ENCODE measurements around the gene EP400. TPM values are rescaled to one million over a fixed set of nuclear protein-coding genes. Genes with fewer than 3 reads are reported as not detected.

The EP400 gene
- total RNA-seq, 1 experiment from 2014 or later, result 61.7 TPM

- DNase-seq, result peak; percentile 68
- Histone ChIP-seq H3K23ac (ENCODE audit: insufficient read length, low read depth, low read length) (no peak overlapping the region), H3T11ph (ENCODE audit: low read length) (no peak overlapping the region), H4K5ac (ENCODE audit: insufficient read length, low read depth, low read length) (no peak overlapping the region), H3K9me3 (ENCODE audit: control insufficient read depth, low read depth, low read length) (no peaks in the 10 kb centered on the region), H3K23me2 (ENCODE audit: insufficient read length, low read depth, low read length, poor library complexity, severe bottlenecking) (no peaks in the 10 kb centered on the region), H3K4me1 (ENCODE audit: insufficient read depth, low read length) (no peaks in the 10 kb centered on the region), H2AFZ (ENCODE audit: low read length) (no peak overlapping the region), H2BK12ac (ENCODE audit: insufficient read length, low read depth, low read length) (no peak overlapping the region), H4K20me1 (ENCODE audit: control insufficient read depth, insufficient read depth, insufficient read length) (no peaks in the 10 kb centered on the region), H3K79me1 (ENCODE audit: insufficient read depth, low read depth, low read length, poor library complexity, severe bottlenecking) (no peaks in the 10 kb centered on the region), H2AK5ac (ENCODE audit: insufficient read length, low read length) (no peak overlapping the region), H2BK120ac (ENCODE audit: low read depth, low read length, poor library complexity, severe bottlenecking) (no peak overlapping the region), H2BK5ac (ENCODE audit: insufficient read length, low read length) (no peak overlapping the region), H3K9ac (ENCODE audit: extremely low read depth, insufficient read length, low read length) (no peak overlapping the region), H3K14ac (ENCODE audit: insufficient read depth, low read length) (no peak overlapping the region), H3K4me2 (ENCODE audit: insufficient read depth, insufficient read length, low read length) (no peak overlapping the region), H4K8ac (replicated peaks; ENCODE audit: insufficient read length, low read depth, low read length) (no peak overlapping the region), H2BK20ac (ENCODE audit: low read depth, low read length, poor library complexity, severe bottlenecking) (no peak overlapping the region), H3K27me3 (ENCODE audit: insufficient read depth, low read length) (no peaks in the 10 kb centered on the region), H3K4ac (ENCODE audit: low read depth, low read length) (no peak overlapping the region), H2BK15ac (ENCODE audit: low read depth, low read length) (no peak overlapping the region), H3K27ac (ENCODE audit: insufficient read length, low read depth, low read length) (no peak overlapping the region), H3K56ac (ENCODE audit: insufficient read length, low read depth, low read length) (no peak overlapping the region), H3K79me2 (ENCODE audit: insufficient read depth, low read length) (no peaks in the 10 kb centered on the region), H3K18ac (ENCODE audit: insufficient read length, low read depth, low read length) (no peak overlapping the region), H4K91ac (ENCODE audit: insufficient read length, low read depth, low read length) (no peak overlapping the region)
- H3K27ac Mint-ChIP-seq, result no peak overlapping the region
- no peaks in the 10 kb centered on the region for H3K27me3 Mint-ChIP-seq (ENCODE audit: low read depth)
- WGBS (ENCODE audit: extremely low coverage, insufficient read length, low lambda C conversion rate), result no CpG with 5 or more reads among the region's 22 CpGs
- H3K4me1 Mint-ChIP-seq, result no peaks in the 10 kb centered on the region
- no peaks in the 10 kb centered on the region for H3K9me3 Mint-ChIP-seq
- H3K4me3 Mint-ChIP-seq, result no peak overlapping the region
- peaks cover 17 to 41% (median 40%) of the 10 kb centered on the region in 3 experiments; a peak in 6 of 7 replicates for H3K36me3 Mint-ChIP-seq (ENCODE audit: insufficient read depth in 1 of 3, low read depth in 3 of 3)
- no peak for TF ChIP-seq CTCF (conservative IDR thresholded peaks at IDR 0.05)
These were observed 169.1 kb downstream of the EP400 start for GRCh38 chr12:132118876-132119275.
